Activated effector memory CD4-positive, alpha-beta T cell treated with anti-CD3 and anti-CD28 coated beads, Interleukin-2, amount 50 U/mL, for 16 hours (primary cell): ENCODE measurements around the gene SLC16A14.

Source experiments
- DNase-seq: peaks from one replicate; pipeline ENCODE4 v3.0.0-alpha.2; 2020

The SLC16A14 gene

GRCh38 chr2:230019742-230020141 lies 49.0 kb downstream of the SLC16A14 start:
- no peak for DNase-seq

DNA sequence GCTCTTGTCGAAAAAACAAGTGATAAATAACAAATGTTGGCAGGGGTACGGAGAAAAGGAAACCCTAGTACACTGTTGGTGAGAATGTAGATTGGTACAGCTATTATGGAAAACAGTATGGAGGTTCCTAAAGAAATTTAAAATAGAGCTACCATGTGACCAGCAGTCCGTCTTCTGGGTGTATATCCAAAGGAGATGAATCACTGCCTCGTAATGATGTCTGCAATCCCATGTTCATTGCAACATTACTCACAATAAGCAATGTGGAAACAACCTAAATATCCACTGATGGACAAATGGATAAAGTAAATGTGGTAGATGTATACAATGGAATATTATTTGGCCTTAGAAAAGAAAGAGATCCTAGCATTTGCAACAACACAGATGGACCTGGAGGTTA lies 50.6 kb downstream of the SLC16A14 start:
- DNase-seq: no peak

DNA sequence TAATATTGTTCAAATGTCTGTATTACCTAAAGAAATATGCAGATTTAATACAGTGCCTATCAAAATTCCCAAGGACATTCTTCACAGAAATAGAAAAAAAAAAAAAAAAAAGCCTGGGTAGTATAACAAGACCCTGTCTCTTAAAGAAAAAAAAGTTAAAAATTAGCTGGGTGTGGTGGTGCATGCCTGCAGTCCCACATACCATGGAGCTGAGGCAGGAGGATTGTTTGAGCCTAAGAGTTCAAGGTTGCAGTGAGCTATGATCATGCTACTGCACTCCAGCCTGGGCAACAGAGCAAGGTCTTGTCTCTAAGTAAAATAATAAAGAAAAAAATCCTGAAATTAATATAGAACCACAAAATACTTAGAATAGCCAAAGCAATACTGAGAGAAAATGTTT lies 51.9 kb downstream of the SLC16A14 start:
- no peak for DNase-seq

DNA sequence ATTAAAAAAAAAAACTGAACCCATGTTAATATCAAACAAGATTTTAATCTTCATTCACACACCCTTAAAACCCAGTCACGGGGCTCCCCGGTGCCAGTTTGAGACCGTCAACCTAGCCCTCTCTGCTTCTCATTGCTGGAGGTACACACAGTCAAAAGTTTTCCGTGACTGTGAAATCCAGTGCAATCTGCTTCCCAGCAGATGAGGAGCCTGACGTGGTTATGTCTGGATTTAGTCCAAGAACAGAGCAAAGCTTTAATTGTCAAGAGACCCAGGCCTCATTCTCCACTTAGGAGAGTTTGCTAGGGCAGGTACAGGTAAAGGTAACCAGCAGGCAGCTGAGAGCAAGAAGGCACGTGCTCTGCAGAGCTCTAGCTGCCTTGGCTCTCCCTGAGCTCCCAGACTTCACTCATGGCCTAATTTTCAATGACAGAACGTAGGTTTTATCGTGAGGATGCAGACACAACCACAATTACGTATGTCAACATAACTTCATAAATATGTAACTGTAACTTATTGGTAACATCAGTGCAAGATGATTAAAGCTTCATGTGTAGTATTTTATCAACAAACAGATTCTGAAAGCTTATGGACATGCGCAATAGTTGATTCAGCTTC lies 56.3 kb downstream of the SLC16A14 start:
- no peak for DNase-seq

DNA sequence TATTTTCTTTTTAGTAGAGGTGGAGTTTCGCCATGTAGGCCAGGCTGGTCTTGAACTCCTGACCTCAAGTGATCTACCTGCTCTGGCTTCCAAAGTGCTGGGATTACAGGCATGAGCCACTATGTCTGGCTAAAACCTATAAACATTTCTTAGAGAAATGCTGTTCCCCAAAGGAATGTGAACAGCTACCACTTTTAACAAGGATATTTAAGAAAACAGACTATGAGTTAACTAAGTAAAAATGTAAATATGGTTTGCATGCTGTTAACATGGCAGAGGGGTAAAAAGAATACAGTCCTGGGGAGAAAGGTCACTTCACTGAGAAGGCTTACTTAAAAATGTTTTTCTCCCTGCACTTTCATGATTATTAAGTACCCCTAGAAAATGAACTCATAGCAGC lies 57.1 kb downstream of the SLC16A14 start:
- DNase-seq: no peak

DNA sequence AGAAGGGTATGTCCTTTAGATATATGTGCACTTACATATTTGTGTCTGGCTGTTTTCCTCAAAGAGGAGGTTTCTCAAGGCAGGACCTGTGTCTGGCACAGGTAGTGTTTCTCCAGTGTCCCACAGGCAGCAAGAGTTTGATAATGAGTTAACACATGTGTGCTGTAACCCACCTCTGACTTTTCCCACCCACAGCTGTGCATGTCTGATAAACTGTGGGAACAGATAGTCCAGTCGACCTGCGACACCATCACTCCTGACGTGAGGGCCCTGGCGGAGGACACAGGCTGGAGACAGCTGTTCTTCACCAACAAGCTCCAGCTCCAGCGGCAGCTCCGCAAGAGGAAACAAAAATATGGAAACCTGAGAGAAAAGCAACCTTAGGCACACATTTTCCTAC lies 58.2 kb downstream of the SLC16A14 start:
- no peak for DNase-seq

GRCh38 chr2:230008708-230009066 lies 60.0 kb downstream of the SLC16A14 start:
- no peak for DNase-seq

DNA sequence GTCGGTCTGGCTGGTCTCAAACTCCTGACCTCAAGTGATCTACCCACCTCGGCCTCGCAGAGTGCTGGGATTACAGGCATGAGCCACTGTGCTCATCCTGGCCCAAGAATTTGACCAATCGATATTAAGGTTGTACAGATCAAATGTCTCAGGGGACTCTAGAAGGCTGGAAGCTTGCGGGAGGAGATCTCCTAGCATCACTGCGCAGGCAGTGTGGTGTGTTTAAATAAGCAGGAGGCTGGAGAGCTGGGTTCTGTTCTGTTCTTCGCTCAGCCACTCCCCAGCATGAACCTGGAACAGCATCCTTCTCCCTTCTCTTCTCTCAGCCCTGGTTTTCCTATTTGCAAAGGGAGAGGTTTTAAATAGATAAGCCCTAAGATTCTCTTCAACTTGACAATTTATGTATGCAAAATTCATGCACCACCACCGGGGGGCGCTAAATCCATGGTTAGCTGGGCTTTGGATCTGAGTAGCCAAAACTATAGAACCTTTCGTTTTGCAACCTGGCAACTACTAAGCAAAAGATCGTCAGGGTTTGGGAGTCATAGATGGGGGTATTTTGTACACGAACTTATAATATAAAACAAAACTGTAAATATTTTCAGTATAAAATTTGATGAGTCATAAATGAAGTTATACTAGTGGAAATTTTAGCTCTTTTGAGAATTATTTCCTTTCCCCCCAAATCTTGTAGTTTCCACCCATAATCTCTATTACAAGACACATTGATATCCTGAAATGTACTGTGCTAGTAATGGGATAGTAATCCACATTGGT lies 60.6 kb downstream of the SLC16A14 start:
- peak; percentile 94 for DNase-seq

DNA sequence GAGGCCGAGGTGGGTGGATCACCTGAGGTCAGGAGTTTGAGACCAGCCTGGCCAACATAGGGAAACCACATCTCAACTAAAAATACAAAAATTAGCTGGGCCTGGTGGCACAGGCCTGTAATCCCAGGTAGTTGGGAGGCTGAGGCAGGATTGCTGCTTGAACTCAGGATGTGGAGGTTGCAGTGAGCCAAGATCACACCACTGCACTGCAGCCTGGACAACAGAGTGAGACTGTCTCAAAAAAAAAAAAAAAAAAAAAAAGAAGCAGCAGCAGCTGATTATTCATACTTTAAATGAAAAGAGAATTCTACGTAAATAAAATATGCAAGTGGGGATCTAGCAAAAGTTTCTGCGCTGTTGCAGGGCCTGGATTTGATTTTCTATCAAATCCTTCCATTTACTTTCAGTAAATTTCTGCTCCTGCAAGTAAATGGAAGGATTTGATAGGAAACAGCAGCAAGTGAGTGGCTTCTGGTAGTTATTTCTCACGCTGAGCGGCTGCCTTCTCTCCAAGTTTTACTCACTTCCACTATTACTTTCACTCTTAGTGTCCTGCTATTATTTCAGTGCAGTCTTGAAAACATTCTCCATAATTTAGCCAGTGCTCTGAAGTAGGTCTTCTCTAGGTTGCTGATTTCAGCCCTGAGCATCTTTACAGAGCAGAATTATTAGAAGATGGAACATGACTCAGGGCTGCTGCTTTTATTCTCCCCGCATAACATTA lies 68.4 kb downstream of the SLC16A14 start:
- no peak for DNase-seq

DNA sequence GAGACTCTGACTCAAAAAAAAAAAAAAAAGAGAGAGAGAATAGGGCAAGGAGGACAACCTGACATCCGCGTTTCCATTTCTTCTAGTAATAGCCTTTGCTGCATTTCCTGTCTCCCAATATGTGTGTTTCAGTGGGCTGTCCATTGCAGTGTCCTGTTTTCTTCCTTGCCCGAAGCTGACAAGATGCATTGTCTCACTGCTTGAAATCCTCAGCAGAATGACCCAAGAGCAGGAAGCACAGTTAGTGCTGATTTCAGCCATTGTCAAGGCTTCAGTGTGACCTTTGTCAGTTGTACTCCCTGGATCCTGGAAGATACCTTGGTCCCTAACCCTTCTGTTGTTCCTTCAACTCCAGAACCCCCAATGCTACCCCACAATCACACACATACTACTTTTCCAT lies 71.2 kb downstream of the SLC16A14 start:
- no peak for DNase-seq

DNA sequence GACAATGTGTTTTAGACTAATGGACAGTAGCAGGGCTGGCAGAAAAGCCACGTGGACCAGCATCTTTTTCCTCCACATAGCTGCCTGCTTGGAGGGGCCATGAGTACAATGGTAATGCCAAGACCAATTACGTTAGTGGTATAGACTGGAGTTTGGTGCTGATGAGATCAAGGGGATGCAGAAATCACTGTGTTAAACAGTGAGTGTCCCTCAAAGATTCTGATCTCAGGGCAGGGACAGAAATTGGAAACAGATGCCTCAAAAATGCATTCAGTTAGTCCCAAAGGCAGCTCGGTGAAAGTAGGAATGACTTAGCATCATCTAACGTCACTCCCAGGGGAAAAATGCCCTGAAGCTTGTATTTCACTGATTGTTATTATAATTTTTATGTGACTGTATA lies 72.4 kb downstream of the SLC16A14 start:
- no peak for DNase-seq

DNA sequence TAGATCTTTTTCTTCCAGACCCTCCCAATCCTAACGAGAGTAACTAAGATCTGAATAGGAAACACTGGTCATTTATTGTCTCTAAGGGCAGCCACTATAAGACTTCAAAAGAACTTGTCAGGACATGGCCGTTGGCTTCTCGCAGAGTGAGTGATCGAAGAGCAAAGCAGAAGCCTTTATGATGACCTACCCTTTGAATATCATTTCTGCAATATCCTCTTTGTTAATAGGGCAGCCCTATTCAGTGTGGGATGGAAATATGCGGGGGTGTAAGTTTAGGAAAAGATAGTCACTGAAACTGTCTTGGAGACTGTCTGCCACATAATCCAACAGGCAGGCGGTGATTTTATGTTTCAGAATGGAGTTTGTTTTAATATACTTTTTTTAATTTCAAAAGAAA lies 75.5 kb downstream of the SLC16A14 start:
- DNase-seq: no peak
